Motor neuron (in vitro differentiated cells): ENCODE measurements around the gene PRODH. TPM values are rescaled to one million over a fixed set of nuclear protein-coding genes. Genes with fewer than 3 reads are reported as not detected.

ENCODE experiments used
- ATAC-seq, 8 experiments: fragments of 200-7000 bp; cut with Tn5 transposase; replicated peaks in 6 of 8; 2 replicates each; pipeline ENCODE4 v1.8.0; 2021; ENCODE audit warnings: mild to moderate bottlenecking in 8 of 8, moderate library complexity in 8 of 8
- H3K27ac ChIP-seq, 2 donors: fragments of 250-450 bp; sonication (Bioruptor Pico); 2 replicates each; pipeline ENCODE4 v1.9.0; 2021; ENCODE audit warnings: antibody characterized with exemption in 2 of 2, mild to moderate bottlenecking in 2 of 2, moderate library complexity in 1 of 2
- H3K4me1 ChIP-seq, 2 donors: fragments of 250-450 bp; sonication (Bioruptor Pico); replicated peaks in 1 of 2; 2 replicates each; pipeline ENCODE4 v1.6.1; 2021; ENCODE audit warnings: antibody characterized with exemption in 2 of 2, mild to moderate bottlenecking in 2 of 2, moderate library complexity in 1 of 2
- H3K4me3 ChIP-seq, 5 donors: fragments of 250-450 bp; sonication (Bioruptor Pico); 2 replicates each; pipeline ENCODE4 v1.9.0; 2021; ENCODE audit warnings: antibody characterized with exemption in 5 of 5, mild to moderate bottlenecking in 5 of 5, moderate library complexity in 4 of 5
- WGBS, 10 experiments: fragments of 450-650 bp; shearing (Covaris generic); methylation state at CpG; one replicate each; pipeline ENCODE4 v1.0.0; 2022; 5-methylcytosine and 5-hydroxymethylcytosine counted together
- in situ Hi-C, 9 experiments: fragments of 400-800 bp; cut with MboI; loops; one replicate each; pipeline ENCODE4 v1.15.0; 2021; ENCODE audit warnings: low sequenced_read_pairs in 9 of 9, low pct_unique_long_range_greater_than_20kb in 2 of 9; ENCODE audit not compliant: unreplicated experiment in 9 of 9
- total RNA-seq, 8 experiments: library from RNA; unstranded; fragments of 300-600 nt; gene quantifications; 2 replicates each; pipeline versions ENCODE4 v1.2.3 to v1.2.4, GENCODE V29; 2022

PRODH gene
- 10 to 100 TPM in 1 of 8 experiments, 1 to 10 TPM in 3, under 1 TPM in 4; 0.65 to 13.7 (median 1.1) TPM for total RNA-seq

GRCh38 chr22:18935889-18936529 lies at the start of gene PRODH:
Gene PRODH, minus strand, starts transcription at chr22:18936293. Its CDS starts 6 bp downstream, at chr22:18936287.
- in situ Hi-C loops, result no loop called here

DNA sequence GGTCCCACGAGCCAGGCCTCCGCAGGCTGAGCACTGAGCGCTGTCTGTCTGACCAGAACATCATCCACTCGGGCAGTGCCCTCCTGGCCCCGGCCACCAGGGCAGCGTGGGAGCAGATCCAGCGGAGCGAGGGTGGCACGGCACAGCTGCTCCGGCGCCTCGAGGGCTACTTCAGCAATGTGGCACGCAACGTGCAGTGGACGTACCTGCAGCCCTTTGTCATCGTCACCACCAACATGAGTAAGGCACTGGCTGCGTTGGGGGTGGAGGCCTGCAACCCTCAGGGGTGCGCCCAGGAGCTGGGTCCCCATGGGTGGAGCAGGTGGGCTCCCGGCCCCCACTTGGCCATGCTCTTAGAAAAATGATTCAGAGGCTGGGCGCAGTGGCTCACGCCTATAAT lies 49.7 kb upstream of the PRODH start:
- no peak for ATAC-seq
- in situ Hi-C loops, result loop anchor here in 1 of 9 experiments (25.0 kb wide), 1 partner anchor 102 kb away; no protein-coding TSS in a partner anchor
- no peak overlapping the region for H3K4me3 ChIP-seq

More at GRCh38 chr22:18935889-18936529, at the start of gene PRODH:
- Histone ChIP-seq H3K4me1 (no peaks in the 10 kb centered on the region), H3K4me3 (no peak within 1 kb of the TSS), H3K27ac (no peak within 1 kb of the TSS)
- peak; percentile 55 to 89 (median 72) for ATAC-seq
- WGBS, 10 experiments, result no CpG with 5 or more reads among the region's 67 CpGs

DNA sequence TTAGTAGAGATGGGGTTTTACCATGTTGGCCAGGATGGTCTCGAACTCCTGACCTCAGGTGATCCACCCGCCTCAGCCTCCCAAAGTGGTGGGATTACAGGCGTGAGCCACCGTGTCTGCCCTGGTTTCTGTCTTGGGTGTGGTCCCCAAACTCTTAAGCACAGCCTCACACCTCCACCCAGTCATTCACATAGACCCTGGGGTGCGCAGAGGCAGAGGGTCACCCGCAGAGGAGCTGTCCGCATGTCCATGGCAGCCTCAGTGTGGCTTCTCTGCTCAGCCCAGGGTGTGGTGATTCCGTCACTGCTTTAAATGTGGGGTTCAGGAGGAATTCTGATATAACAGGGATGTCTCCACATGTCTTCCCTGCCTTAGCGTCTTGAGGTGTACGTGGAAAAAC lies 48.5 kb upstream of the PRODH start:
- in situ Hi-C loops, result loop anchor here in 1 of 9 experiments (25.0 kb wide), 1 partner anchor 103 kb away; no protein-coding TSS in a partner anchor
- Histone ChIP-seq H3K4me1 (no peaks in the 10 kb centered on the region), H3K4me3 (no peak overlapping the region), H3K27ac (no peak overlapping the region)
- ATAC-seq, result no peak
- 79 to 100% (median 90%) methylated on average over 1 to 6 of the region's 10 CpGs; no CpG with 5 or more reads in 5 of the 10 experiments for WGBS, 10 experiments

More for the DNA sequence above, 49.7 kb upstream of the PRODH start:
- WGBS, 10 experiments, result 83 to 93% (median 88%) methylated on average over 2 to 4 of the region's 21 CpGs; no CpG with 5 or more reads in 6 of the 10 experiments
- no peak overlapping the region for H3K27ac ChIP-seq
- no peaks in the 10 kb centered on the region for H3K4me1 ChIP-seq

DNA sequence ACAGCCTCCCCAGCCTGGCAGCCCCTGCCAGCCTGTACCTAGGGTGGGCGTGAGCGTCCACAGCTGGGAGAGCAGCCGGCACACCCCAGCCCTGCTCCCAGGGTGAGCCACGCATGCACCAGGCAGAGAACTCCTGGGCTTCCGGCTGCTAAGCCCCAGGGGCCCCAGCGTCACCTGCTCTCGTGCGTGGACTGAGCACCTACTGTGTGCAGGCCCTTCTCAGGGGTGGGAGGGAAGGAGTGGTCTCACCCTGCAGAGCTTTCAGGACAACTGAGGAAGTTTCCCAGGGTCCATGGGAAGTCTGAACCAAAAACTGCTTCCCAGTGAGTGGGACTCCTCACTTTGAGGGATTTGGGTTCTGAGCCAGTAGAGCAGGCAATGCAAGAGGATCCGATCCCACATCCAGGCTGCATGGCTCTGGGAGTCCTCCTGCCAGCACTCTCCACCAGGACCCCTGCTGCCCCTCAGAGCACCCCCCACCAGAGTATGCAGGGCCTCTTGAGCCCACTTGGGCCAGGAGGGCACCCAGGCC lies 47.1 kb upstream of the PRODH start:
- in situ Hi-C loops, result loop anchor here in 1 of 9 experiments (25.0 kb wide), 1 partner anchor 104 kb away; no protein-coding TSS in a partner anchor

DNA sequence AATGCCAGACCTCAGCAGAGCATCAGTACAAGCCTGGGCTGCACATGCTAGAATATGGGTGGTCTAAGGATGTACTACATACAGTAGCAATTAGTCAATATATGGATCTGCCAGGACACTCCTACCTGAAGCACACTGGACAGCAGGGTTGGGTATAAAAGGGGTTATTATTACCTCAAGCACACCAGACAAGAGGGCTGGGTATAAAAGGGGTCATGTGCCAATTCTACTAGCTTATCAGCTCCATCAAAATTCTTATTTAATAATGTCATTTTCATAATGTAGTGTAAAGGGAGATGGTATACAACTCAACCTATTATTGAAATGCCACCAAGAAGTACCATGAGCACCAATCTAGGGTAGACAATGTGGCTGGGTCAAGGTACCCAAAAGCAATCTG lies 44.7 kb upstream of the PRODH start:
- ATAC-seq, result no peak
- in situ Hi-C loops, result loop anchor here in 1 of 9 experiments (25.0 kb wide), 1 partner anchor 106 kb away; no protein-coding TSS in a partner anchor
- H3K4me3 ChIP-seq, result no peak overlapping the region
- no peaks in the 10 kb centered on the region for H3K4me1 ChIP-seq
- no peak overlapping the region for H3K27ac ChIP-seq

More for the DNA sequence above, 47.1 kb upstream of the PRODH start:
- H3K27ac ChIP-seq, result no peak overlapping the region
- H3K4me1 ChIP-seq, result no peaks in the 10 kb centered on the region
- WGBS, 10 experiments, result 70 to 84% (median 77%) methylated on average over 2 to 7 of the region's 9 CpGs; no CpG with 5 or more reads in 5 of the 10 experiments
- H3K4me3 ChIP-seq, result no peak overlapping the region
- ATAC-seq, result no peak

DNA sequence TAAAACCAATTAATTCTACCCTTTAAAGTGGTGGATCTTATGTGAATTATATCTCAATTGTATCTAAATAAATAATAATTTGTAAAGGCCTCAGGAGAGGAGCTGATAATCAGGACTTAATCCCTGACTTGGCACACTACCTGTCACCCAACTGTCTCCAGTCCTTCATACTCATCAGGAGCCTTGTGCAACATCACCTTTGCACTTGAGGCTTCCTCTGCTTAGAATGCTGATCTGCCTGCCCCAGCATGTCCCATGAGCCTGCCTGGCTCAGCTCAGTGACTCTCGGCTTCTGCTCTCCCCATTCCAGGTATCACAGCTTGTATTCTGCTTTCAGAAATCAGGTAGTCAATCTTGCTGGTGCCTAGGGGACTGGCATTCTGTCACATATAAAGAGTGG lies 43.9 kb upstream of the PRODH start:
- in situ Hi-C loops, result loop anchor here in 1 of 9 experiments (25.0 kb wide), 1 partner anchor 107 kb away; no protein-coding TSS in a partner anchor
- WGBS, 10 experiments, result 100% methylated on average over 1 of the region's 1 CpG; no CpG with 5 or more reads in 9 of the 10 experiments
- no peak overlapping the region for H3K27ac ChIP-seq
- no peak overlapping the region for H3K4me3 ChIP-seq
- H3K4me1 ChIP-seq, result no peaks in the 10 kb centered on the region
- ATAC-seq, result no peak

DNA sequence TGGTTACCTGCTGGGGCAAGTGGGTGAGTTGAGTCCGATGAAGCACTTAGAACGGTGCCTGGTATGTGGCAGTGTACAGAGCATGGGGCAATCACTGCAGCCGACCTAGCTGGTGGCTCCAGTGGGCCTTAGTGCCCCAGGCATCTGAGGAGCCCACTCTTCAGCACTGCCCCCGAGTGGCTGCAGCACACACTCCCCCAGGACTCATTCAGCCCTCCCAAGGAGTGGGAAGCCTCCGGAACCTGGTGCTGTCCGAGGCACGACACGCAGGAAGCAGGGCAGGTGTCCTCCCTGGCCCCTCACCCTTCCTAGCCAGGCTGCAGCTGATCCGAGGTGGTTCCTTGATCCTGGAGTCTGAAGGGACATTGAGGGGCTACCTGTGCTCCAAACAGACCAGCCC lies 42.4 kb upstream of the PRODH start:
- Histone ChIP-seq H3K4me1 (peaks cover 0 to 7% of the 10 kb centered on the region in 2 donors), H3K4me3 (no peak overlapping the region), H3K27ac (no peak overlapping the region)
- ATAC-seq, result no peak
- 67 to 100% (median 81%) methylated on average over 1 to 5 of the region's 9 CpGs; no CpG with 5 or more reads in 6 of the 10 experiments for WGBS, 10 experiments
- in situ Hi-C loops, result loop anchor here in 1 of 9 experiments (25.0 kb wide), 1 partner anchor 109 kb away; no protein-coding TSS in a partner anchor

DNA sequence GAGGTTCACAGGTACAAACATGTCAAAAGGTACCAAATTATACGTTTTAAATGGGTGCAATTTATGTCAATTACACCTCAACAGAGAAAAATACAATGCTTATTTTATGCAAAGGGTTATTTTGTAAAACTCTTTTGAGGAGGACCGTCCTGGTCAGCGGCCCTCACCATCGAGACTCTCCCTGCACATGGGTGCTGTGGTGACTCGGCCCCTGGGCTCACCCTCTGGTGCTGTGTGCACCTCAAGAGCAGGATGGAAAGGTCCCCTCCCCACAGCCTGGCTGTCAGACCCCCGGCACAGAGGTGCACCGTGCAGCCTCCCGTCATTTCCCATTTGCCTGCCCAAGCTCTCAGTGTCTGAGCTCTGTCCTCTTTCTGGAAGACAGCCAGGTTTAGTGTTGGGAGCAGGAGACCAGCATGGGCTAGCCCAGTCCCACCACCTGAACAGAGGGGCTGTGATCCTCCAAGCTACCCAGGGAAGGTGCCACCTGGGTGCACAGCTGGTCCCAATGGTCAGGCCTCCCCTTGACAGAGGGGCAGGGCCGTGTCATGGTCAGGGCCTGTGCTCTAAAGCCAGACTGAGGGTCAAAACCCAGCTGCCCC lies 41.8 kb upstream of the PRODH start:
- ATAC-seq, result no peak
- in situ Hi-C loops, result loop anchor here in 1 of 9 experiments (25.0 kb wide), 1 partner anchor 109 kb away; no protein-coding TSS in a partner anchor
- Histone ChIP-seq H3K27ac (no peak overlapping the region), H3K4me3 (no peak overlapping the region), H3K4me1 (peaks cover 0 to 12% of the 10 kb centered on the region in 2 donors)
- WGBS, 10 experiments, result 11 to 100% (median 60%) methylated on average over 1 to 6 of the region's 9 CpGs; no CpG with 5 or more reads in 3 of the 10 experiments

DNA sequence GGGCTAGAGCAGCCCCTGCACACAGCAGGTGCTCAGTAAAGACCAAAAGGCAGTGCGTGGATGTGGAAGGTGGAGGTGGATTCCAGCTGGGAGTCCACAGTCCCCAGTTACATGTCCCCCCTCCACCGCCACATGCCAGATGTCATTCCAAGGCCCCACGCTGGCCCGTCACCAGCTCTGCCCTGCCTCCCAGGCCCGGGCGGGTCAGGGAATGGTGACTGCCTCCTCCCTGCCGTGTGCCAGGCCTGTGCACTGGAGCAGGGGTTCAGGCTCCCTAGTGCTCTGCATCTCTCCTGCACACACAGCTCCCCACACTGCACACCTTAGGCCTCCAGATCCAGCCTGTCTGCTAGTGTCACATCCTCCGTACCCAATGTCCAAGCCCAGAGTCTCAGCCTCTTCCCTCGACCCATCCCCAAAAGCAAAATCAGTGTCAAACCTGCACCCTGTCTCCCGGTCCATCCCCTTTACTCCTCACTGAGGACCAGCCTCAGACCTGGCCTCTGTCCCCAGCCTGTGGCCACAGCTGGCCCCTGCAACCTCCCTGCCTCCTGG lies 40.2 kb upstream of the PRODH start:
- Histone ChIP-seq H3K27ac (no peak overlapping the region), H3K4me3 (no peak overlapping the region), H3K4me1 (peaks cover 0 to 18% of the 10 kb centered on the region in 2 donors)
- in situ Hi-C loops, result loop anchor here in 1 of 9 experiments (25.0 kb wide), 1 partner anchor 111 kb away; no protein-coding TSS in a partner anchor
- peak in 2 of 8 experiments; percentile 31 to 45 for ATAC-seq
- 36 to 100% (median 78%) methylated on average over 1 to 3 of the region's 10 CpGs; no CpG with 5 or more reads in 6 of the 10 experiments for WGBS, 10 experiments

- in situ Hi-C loops, result loop anchor here in 1 of 9 experiments (25.0 kb wide), 1 partner anchor 112 kb away; no protein-coding TSS in a partner anchor
- Histone ChIP-seq H3K4me3 (no peak overlapping the region), H3K27ac (no peak overlapping the region), H3K4me1 (peaks cover 0 to 21% of the 10 kb centered on the region in 2 donors)
- ATAC-seq, result peak in 2 of 8 experiments; percentile 70 to 73
- 60 to 100% (median 79%) methylated on average over 1 to 9 of the region's 16 CpGs; no CpG with 5 or more reads in 6 of the 10 experiments for WGBS, 10 experiments
These were observed 39.5 kb upstream of the PRODH start for GRCh38 chr22:18975434-18976196.

DNA sequence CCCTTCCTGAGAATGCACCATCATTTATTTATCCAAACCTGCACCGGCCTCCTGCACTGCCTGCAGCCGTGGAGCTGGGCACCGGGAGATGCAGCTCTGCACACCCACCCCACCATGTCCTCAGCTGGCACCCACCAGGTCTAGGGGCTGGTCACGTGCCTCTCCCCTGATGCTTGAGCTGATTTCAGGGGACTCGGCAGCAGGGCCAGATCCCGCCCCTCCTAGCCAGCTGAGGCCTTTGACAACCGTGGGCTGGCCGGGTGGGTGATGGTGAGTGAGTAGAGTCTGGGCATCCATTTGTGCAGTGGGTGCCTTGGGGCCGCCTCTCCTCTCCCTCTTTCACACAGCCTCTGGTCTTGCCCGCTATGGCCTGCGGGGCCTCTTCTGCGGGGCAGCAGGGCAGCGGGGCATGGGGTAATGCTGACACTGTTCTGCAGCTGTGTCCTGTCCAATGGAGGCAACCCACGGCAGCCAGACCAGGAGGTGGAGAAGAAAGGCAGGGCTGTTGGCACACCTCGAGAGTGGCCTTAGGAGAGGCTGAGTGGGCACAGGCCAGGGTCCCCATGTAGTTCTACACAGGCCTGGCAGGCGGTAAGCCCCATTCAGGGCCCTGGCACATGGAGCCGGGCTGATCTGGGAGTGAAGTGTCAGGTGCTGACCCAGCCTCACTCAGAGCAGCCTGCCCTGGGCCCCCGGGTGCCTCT lies 38.5 kb upstream of the PRODH start:
- in situ Hi-C loops, result loop anchor here in 1 of 9 experiments (25.0 kb wide), 1 partner anchor 113 kb away; no protein-coding TSS in a partner anchor
- H3K4me1 ChIP-seq, result peaks cover 2 to 23% of the 10 kb centered on the region in 2 donors
- peak in 2 of 8 experiments; percentile 3 to 6 for ATAC-seq
- 80 to 100% (median 90%) methylated on average over 1 to 2 of the region's 18 CpGs; no CpG with 5 or more reads in 6 of the 10 experiments for WGBS, 10 experiments
- no peak overlapping the region for H3K4me3 ChIP-seq
- H3K27ac ChIP-seq, result no peak overlapping the region
